GM21390 (cell line): Measurements from ENCODE around the gene UCN2.
"Not testable (repeated sequence)": the region's sequence is repeated elsewhere in the genome, so short reads cannot be mapped to it uniquely, and the experiment has no call there.

Source experiments
- ATAC-seq: cut with Tn5 transposase; IDR thresholded peaks from one replicate; pipeline ENCODE4 v1.9.1; 2021; ENCODE audit not compliant: unreplicated experiment

UCN2 gene

GRCh38 chr3:48543271-48543866 is 20.2 kb downstream of the UCN2 start:
- ATAC-seq: no peak

GRCh38 chr3:48538451-48538850 is 25.1 kb downstream of the UCN2 start:
- ATAC-seq: no peak

- no peak for ATAC-seq
These were observed 26.8 kb downstream of the UCN2 start for GRCh38 chr3:48536785-48537184.

GRCh38 chr3:48536116-48536515 is 27.5 kb downstream of the UCN2 start:
- ATAC-seq: no peak

GRCh38 chr3:48535578-48535977 is 28.0 kb downstream of the UCN2 start:
- ATAC-seq: no peak

GRCh38 chr3:48532977-48533337 is 30.6 kb downstream of the UCN2 start:
- no peak for ATAC-seq

- ATAC-seq: no peak
These were observed 31.2 kb downstream of the UCN2 start for GRCh38 chr3:48532271-48532976.

- ATAC-seq: not testable (repeated sequence)
These were observed 32.9 kb downstream of the UCN2 start for GRCh38 chr3:48530701-48531100.

- ATAC-seq: no peak
These were observed 34.8 kb downstream of the UCN2 start for GRCh38 chr3:48528754-48529153.

- no peak for ATAC-seq
These were observed 35.5 kb downstream of the UCN2 start for GRCh38 chr3:48528048-48528447.

- no peak for ATAC-seq
These were observed 38.6 kb downstream of the UCN2 start for GRCh38 chr3:48524970-48525369.

GRCh38 chr3:48521635-48522034 is 41.9 kb downstream of the UCN2 start:
- no peak for ATAC-seq

- ATAC-seq: no peak
These were observed 44.3 kb downstream of the UCN2 start for GRCh38 chr3:48519277-48519643.

- ATAC-seq: no peak
These were observed 44.8 kb downstream of the UCN2 start for GRCh38 chr3:48518638-48519276.

- no peak for ATAC-seq
These were observed 45.5 kb downstream of the UCN2 start for GRCh38 chr3:48518069-48518468.

GRCh38 chr3:48516571-48516970 is 47.0 kb downstream of the UCN2 start:
- no peak for ATAC-seq

GRCh38 chr3:48514431-48515227 is 49.0 kb downstream of the UCN2 start:
- ATAC-seq: no peak
